Panc1 (cell line): ENCODE results near the gene NSDHL.

Experiments
- CTCF ChIP-seq: fragments of 450-650 bp; IDR thresholded peaks from 2 replicates; pipeline ENCODE4 v1.5.1; 2017; ENCODE audit warnings: mild to moderate bottlenecking
- POLR2AphosphoS5 ChIP-seq: IDR thresholded peaks from 2 replicates; pipeline ENCODE4 v1.6.1; 2012; ENCODE audit warnings: mild to moderate bottlenecking, low read depth, low read length, moderate library complexity
- SIN3A ChIP-seq: IDR thresholded peaks from 2 replicates; pipeline ENCODE4 v1.6.1; 2012; ENCODE audit warnings: low read depth, mild to moderate bottlenecking, low read length, moderate library complexity, borderline replicate concordance; ENCODE audit not compliant: insufficient read depth

GRCh38 chrX:152897222-152898131 is 66.6 kb downstream of the NSDHL start, which contains the start of gene ZNF185:
- TF ChIP-seq POLR2AphosphoS5 (no peak), CTCF (no peak), SIN3A (no peak)
